HEK293T (cell line): ENCODE results near the gene CTNNA2.

Experiments used
- ARNT ChIP-seq: fragments of 450-650 bp; IDR thresholded peaks from 2 replicates; pipeline ENCODE4 v1.6.1; 2017; ENCODE audit warnings: mild to moderate bottlenecking
- BHLHE40 ChIP-seq: fragments of 450-650 bp; IDR thresholded peaks from 2 replicates; pipeline ENCODE4 v1.6.1; 2016; ENCODE audit warnings: mild to moderate bottlenecking, moderate library complexity, borderline replicate concordance
- CTBP1 ChIP-seq: fragments of 450-650 bp; IDR thresholded peaks from 2 replicates; pipeline ENCODE4 v1.6.1; 2016; ENCODE audit warnings: borderline replicate concordance
- ELF4 ChIP-seq: fragments of 450-650 bp; IDR thresholded peaks from 2 replicates; pipeline ENCODE4 v1.6.1; 2017; ENCODE audit warnings: antibody characterized with exemption
- FOXA1 ChIP-seq: fragments of 450-650 bp; IDR thresholded peaks from 2 replicates; pipeline ENCODE4 v1.6.1; 2016; ENCODE audit warnings: mild to moderate bottlenecking
- FOXK2 ChIP-seq: fragments of 450-650 bp; IDR thresholded peaks from 2 replicates; pipeline ENCODE4 v1.6.1; 2016; ENCODE audit warnings: mild to moderate bottlenecking
- NFRKB ChIP-seq: fragments of 450-650 bp; IDR thresholded peaks from 2 replicates; pipeline ENCODE4 v1.6.1; 2016; ENCODE audit warnings: mild to moderate bottlenecking, moderate library complexity
- SP1 ChIP-seq: fragments of 450-650 bp; IDR thresholded peaks from 2 replicates; pipeline ENCODE4 v1.6.1; 2017
- SUZ12 ChIP-seq: fragments of 450-650 bp; IDR thresholded peaks from 2 replicates; pipeline ENCODE4 v1.6.1; 2016; ENCODE audit warnings: mild to moderate bottlenecking
- ZNF384 ChIP-seq: fragments of 450-650 bp; IDR thresholded peaks from 2 replicates; pipeline ENCODE4 v1.6.1; 2016

- TF ChIP-seq FOXK2 (no peak), ELF4 (no peak), SP1 (no peak), NFRKB (no peak), ARNT (no peak), SUZ12 (no peak), BHLHE40 (no peak), FOXA1 (no peak), CTBP1 (no peak), ZNF384 (no peak)
Measured at GRCh38 chr2:80475970-80476369, 963.1 kb downstream of the CTNNA2 start.
